HepG2 (cell line): ENCODE measurements around the gene IL5RA. TPM values are rescaled to one million over a fixed set of nuclear protein-coding genes. Genes with fewer than 3 reads are reported as not detected.

ENCODE experiments used
- ATAC-seq: fragments of 200-7000 bp; cut with Tn5 transposase; 3 replicates; pipeline ENCODE4 v1.9.1; 2020; ENCODE audit warnings: mild to moderate bottlenecking, moderate library complexity
- BruUV-seq: library from RNA; stranded (reverse); fragments of 400-500 nt; replicated peaks from 2 replicates; lab custom pipeline; 2021; lab: Mats Ljungman, UMichigan
- CTCF ChIA-PET: fragments of 300-600 bp; formaldehyde crosslinking; extraction: SDS; loops from one replicate; lab custom pipeline; 2021; ENCODE audit warnings: low total read pairs, inconsistent platforms, low intra/inter-chr PET ratio; lab: Yijun Ruan, JAX
- POLR2A ChIA-PET: fragments of 350-600 bp; sonication (Branson Sonifier 250); formaldehyde crosslinking; loops from one replicate; lab custom pipeline; 2020; ENCODE audit warnings: antibody characterized with exemption, inconsistent platforms; lab: Yijun Ruan, JAX
- DNase-seq: peaks from one replicate; pipeline ENCODE4 v3.0.0-alpha.2; 2015; ENCODE audit warnings: low spot score
- FAIRE-seq: peaks from 3 replicates; lab custom pipeline; 2011; peaks lifted over from hg19 to GRCh38; lab: Jason Lieb, UNC
- H2AFZ ChIP-seq: one replicate; pipeline ENCODE4 v1.6.1; 2011; ENCODE audit warnings: low read length, inconsistent platforms
- H3K27ac ChIP-seq: fragments of 300-600 bp; 3 replicates; pipeline ENCODE4 v1.8.0; 2011; ENCODE audit warnings: mixed run types, mild to moderate bottlenecking, mixed read lengths, low read length, inconsistent platforms; ENCODE audit not compliant: insufficient read depth; ENCODE audit errors: extremely low read length
- H3K27me3 ChIP-seq, 2 experiments: fragments of 200-600 bp in 1 of 2; 2 replicates in 1 of 2; 3 replicates in 1 of 2; pipeline versions ENCODE4 v1.6.0 to v1.8.0; 2011; ENCODE audit warnings: low read length in 2 of 2, mild to moderate bottlenecking in 2 of 2, moderate library complexity in 2 of 2, inconsistent platforms in 1 of 2; ENCODE audit not compliant: insufficient read depth in 2 of 2, control insufficient read depth in 1 of 2
- H3K36me3 ChIP-seq, 2 experiments: fragments of 200-600 bp in 1 of 2; replicated peaks in 1 of 2; 2 replicates in 1 of 2; 3 replicates in 1 of 2; pipeline versions ENCODE4 v1.5.1 to v1.8.0; 2011; ENCODE audit warnings: low read length in 2 of 2, inconsistent platforms in 1 of 2; ENCODE audit not compliant: insufficient read depth in 2 of 2, control insufficient read depth in 1 of 2
- H3K4me1 ChIP-seq: 2 replicates; pipeline ENCODE4 v1.5.1; 2012; ENCODE audit warnings: low read length, inconsistent platforms; ENCODE audit not compliant: insufficient read depth
- H3K4me2 ChIP-seq: 2 replicates; pipeline ENCODE4 v1.6.0; 2011; ENCODE audit warnings: low read depth, low read length, inconsistent platforms
- H3K4me3 ChIP-seq, 3 experiments: fragments of 200-600 bp in 1 of 3; sonication (generic), shearing (Covaris generic) in 1 of 3; replicated peaks in 1 of 3; 2 replicates each; pipeline ENCODE4 v1.5.1; 2011 to 2016; ENCODE audit warnings: low read length in 3 of 3, inconsistent platforms in 2 of 3, low read depth in 2 of 3, mild to moderate bottlenecking in 2 of 3, control low read depth in 1 of 3, mixed read lengths in 1 of 3; ENCODE audit not compliant: insufficient read depth in 1 of 3
- H3K79me2 ChIP-seq: one replicate; pipeline ENCODE4 v1.6.1; 2011; ENCODE audit warnings: low read length, inconsistent platforms; ENCODE audit not compliant: insufficient read depth
- H3K9ac ChIP-seq: 2 replicates; pipeline ENCODE4 v1.6.0; 2011; ENCODE audit warnings: mild to moderate bottlenecking, low read depth, low read length, inconsistent platforms; ENCODE audit not compliant: insufficient read depth
- H3K9me3 ChIP-seq: 2 replicates; pipeline ENCODE4 v1.5.1; 2012; ENCODE audit warnings: mild to moderate bottlenecking, low read length
- H4K20me1 ChIP-seq: 2 replicates; pipeline ENCODE4 v1.6.0; 2011; ENCODE audit warnings: inconsistent platforms, mild to moderate bottlenecking, low read length, moderate library complexity; ENCODE audit not compliant: insufficient read depth
- ATRX ChIP-seq: sonication (generic); formaldehyde crosslinking; IDR thresholded peaks from 2 replicates; pipeline ENCODE4 v1.4.0; 2020; ENCODE audit warnings: missing genetic modification reagents, borderline replicate concordance
- DR1 ChIP-seq: sonication (generic); formaldehyde crosslinking; IDR thresholded peaks from 2 replicates; pipeline ENCODE4 v1.8.0; 2021; ENCODE audit warnings: mild to moderate bottlenecking, missing genetic modification reagents, inconsistent platforms
- DRAP1 ChIP-seq: IDR thresholded peaks from 2 replicates; pipeline ENCODE4 v1.6.1; 2016; ENCODE audit warnings: missing genetic modification reagents, missing compliant biosample characterization
- HDAC6 ChIP-seq: fragments of 200-600 bp; sonication (generic); IDR thresholded peaks from 2 replicates; pipeline ENCODE4 v1.7.0; 2017; ENCODE audit warnings: mild to moderate bottlenecking, antibody characterized with exemption, low read length, low read depth
- HINFP ChIP-seq: sonication (generic); formaldehyde crosslinking; IDR thresholded peaks from 2 replicates; pipeline ENCODE4 v1.4.0; 2020; ENCODE audit warnings: low read depth, mild to moderate bottlenecking, missing genetic modification reagents
- JARID2 ChIP-seq: sonication (generic); formaldehyde crosslinking; IDR thresholded peaks from 2 replicates; pipeline ENCODE4 v1.8.1; 2023; ENCODE audit warnings: missing genetic modification reagents, inconsistent platforms; ENCODE audit not compliant: insufficient replicate concordance
- LCORL ChIP-seq, 2 experiments: fragments of 450-650 bp in 1 of 2; sonication (generic) in 1 of 2; formaldehyde crosslinking in 1 of 2; IDR thresholded peaks; 2 replicates each; pipeline versions ENCODE4 v1.5.0 to v1.6.1; 2017 to 2020; ENCODE audit warnings: antibody characterized with exemption in 1 of 2, missing genetic modification reagents in 1 of 2
- PAWR ChIP-seq: sonication (generic); formaldehyde crosslinking; IDR thresholded peaks from 2 replicates; pipeline ENCODE4 v1.4.0; 2020; ENCODE audit warnings: missing genetic modification reagents, mild to moderate bottlenecking, borderline replicate concordance
- PHF20 ChIP-seq: sonication (generic); formaldehyde crosslinking; IDR thresholded peaks from 2 replicates; pipeline ENCODE4 v1.5.0; 2020; ENCODE audit warnings: mild to moderate bottlenecking, missing genetic modification reagents
- REPIN1 ChIP-seq: sonication (generic); formaldehyde crosslinking; IDR thresholded peaks from 2 replicates; pipeline ENCODE4 v1.8.0; 2022; ENCODE audit warnings: missing genetic modification reagents, low read depth, mild to moderate bottlenecking, borderline replicate concordance
- SCMH1 ChIP-seq: sonication (generic); formaldehyde crosslinking; IDR thresholded peaks from 2 replicates; pipeline ENCODE4 v1.9.0; 2021; ENCODE audit warnings: missing genetic modification reagents, mild to moderate bottlenecking, borderline replicate concordance
- TCF7 ChIP-seq: sonication (generic); IDR thresholded peaks from 2 replicates; pipeline ENCODE4 v1.6.1; 2016; ENCODE audit warnings: antibody characterized with exemption, low read depth
- TEAD3 ChIP-seq: optimal IDR thresholded peaks from 2 replicates; pipeline ENCODE3; 2016; ENCODE audit warnings: borderline replicate concordance
- ZFP62 ChIP-seq: sonication (generic); formaldehyde crosslinking; IDR thresholded peaks from 2 replicates; pipeline ENCODE4 v1.4.0; 2020; ENCODE audit warnings: missing genetic modification reagents
- ZNF260 ChIP-seq: sonication (generic); formaldehyde crosslinking; IDR thresholded peaks from 2 replicates; pipeline ENCODE4 v1.4.0; 2020; ENCODE audit warnings: missing genetic modification reagents, low read depth, mild to moderate bottlenecking, borderline replicate concordance
- ZNF577 ChIP-seq: sonication (generic); formaldehyde crosslinking; IDR thresholded peaks from 2 replicates; pipeline ENCODE4 v1.4.0; 2020; ENCODE audit warnings: mild to moderate bottlenecking, low read depth, missing genetic modification reagents, borderline replicate concordance
- ZNF766 ChIP-seq: sonication (generic); formaldehyde crosslinking; IDR thresholded peaks from 2 replicates; pipeline ENCODE4 v1.5.0; 2020; ENCODE audit warnings: missing genetic modification reagents, borderline replicate concordance
- WGBS: methylation state at CpG from one replicate; pipeline ENCODE4 v1.1.6; 2017; ENCODE audit warnings: low lambda C conversion rate; 5-methylcytosine and 5-hydroxymethylcytosine counted together
- in situ Hi-C: cut with HindIII; loops from 2 replicates; pipeline ENCODE4 v1.10.0; 2017; ENCODE audit warnings: low pct_unique_long_range_greater_than_20kb; ENCODE audit not compliant: extremely low pct_ligation_motif_present
- intact Hi-C: fragments of 100-400 bp; cut with micrococcal nuclease; formaldehyde crosslinking; loops from one replicate; pipeline ENCODE4 v1.10.0; 2022; ENCODE audit not compliant: unreplicated experiment
- polyA plus RNA-seq, 8 experiments: library from polyadenylated mRNA; depleted of rRNA in 3 of 8; stranded (reverse) in 7 of 8; unstranded in 1 of 8; fragments of >200 nt; fragmentation: Illumina TruSeq in 4 of 8; extraction: Trizol in 4 of 8; gene quantifications; 2 replicates each; pipeline versions ENCODE4 v1.2.1 to v1.2.3, GENCODE V29; 2011 to 2016; ENCODE audit warnings: low read depth in 4 of 8, missing spikeins in 1 of 8, mixed read lengths in 1 of 8; ENCODE audit not compliant: insufficient read depth in 1 of 8
- total RNA-seq, 5 experiments: library from RNA; depleted of rRNA; stranded (reverse); fragments of >200 nt; fragmentation: Illumina TruSeq; extraction: Trizol; gene quantifications; 2 replicates each; pipeline ENCODE4 v1.2.3, GENCODE V29; 2016; ENCODE audit warnings: low read depth in 1 of 5

The IL5RA gene
- total and polyA plus RNA-seq, 2 of the 13 experiments (the other 11 are each of a cell fraction or from before 2014, with no cell fraction given) = not detected

GRCh38 chr3:3157484-3157883, 47.3 kb upstream of the IL5RA start:
- DNase-seq (no peak), FAIRE-seq (no peak), ATAC-seq (peak; percentile 39)
- in situ Hi-C loops (no loop called here), intact Hi-C loops (no loop called here)
- POLR2A ChIA-PET = no interaction called here
- H3K4me3 ChIP-seq = no peak overlapping the region
- no peak overlapping the region for H3K4me2 ChIP-seq
- no TSS peak for BruUV-seq
- no peak overlapping the region for H2AFZ ChIP-seq
- CTCF ChIA-PET = no interaction called here
- WGBS = 98% methylated on average over 8 of the region's 8 CpGs
- no peak overlapping the region for H3K9ac ChIP-seq
- H3K27ac ChIP-seq = no peak overlapping the region
- no peaks in the 10 kb centered on the region; the same call in 1 of the 2 replicates for H4K20me1 ChIP-seq
- TF ChIP-seq LCORL (IDR thresholded peaks at IDR 0.05) (no peak), LCORL (CRISPR knock-in tag; IDR thresholded peaks at IDR 0.05) (no peak), ZNF766 (no peak), ZNF260 (CRISPR knock-in tag) (no peak), PAWR (CRISPR knock-in tag) (no peak), JARID2 (no peak), DRAP1 (CRISPR knock-in tag) (no peak), HINFP (CRISPR knock-in tag) (no peak), SCMH1 (CRISPR knock-in tag) (no peak), ZFP62 (CRISPR knock-in tag) (no peak), TEAD3 (CRISPR knock-in tag) (no peak), DR1 (CRISPR knock-in tag) (no peak), ZNF577 (no peak), REPIN1 (no peak), TCF7 (no peak), PHF20 (no peak), ATRX (CRISPR knock-in tag) (no peak), HDAC6 (no peak)
- H3K27me3 ChIP-seq = no peaks in the 10 kb centered on the region; a peak in 1 of 5 replicates
- H3K4me1 ChIP-seq = no peaks in the 10 kb centered on the region
- peaks cover 3 to 69% of the 10 kb centered on the region in 2 experiments for H3K36me3 ChIP-seq
- H3K79me2 ChIP-seq = no peaks in the 10 kb centered on the region
- no peaks in the 10 kb centered on the region for H3K9me3 ChIP-seq
